NCI-H226 (cell line): ENCODE measurements around the gene ZBTB18.
A peak's percentile ranks its signal among the peaks of the same experiment; 100 is the strongest.

Experiments used
- DNase-seq: peaks from one replicate; pipeline ENCODE4 v3.0.0-alpha.2; 2015

Gene ZBTB18

GRCh38 chr1:244064621-244065020, 13.5 kb downstream of the ZBTB18 start:
- no peak for DNase-seq

- DNase-seq = peak; percentile 13
Observed at GRCh38 chr1:244065063-244065793, 14.1 kb downstream of the ZBTB18 start.

- peak; percentile 74 for DNase-seq
Observed at GRCh38 chr1:244065960-244066388, 14.9 kb downstream of the ZBTB18 start.

DNA sequence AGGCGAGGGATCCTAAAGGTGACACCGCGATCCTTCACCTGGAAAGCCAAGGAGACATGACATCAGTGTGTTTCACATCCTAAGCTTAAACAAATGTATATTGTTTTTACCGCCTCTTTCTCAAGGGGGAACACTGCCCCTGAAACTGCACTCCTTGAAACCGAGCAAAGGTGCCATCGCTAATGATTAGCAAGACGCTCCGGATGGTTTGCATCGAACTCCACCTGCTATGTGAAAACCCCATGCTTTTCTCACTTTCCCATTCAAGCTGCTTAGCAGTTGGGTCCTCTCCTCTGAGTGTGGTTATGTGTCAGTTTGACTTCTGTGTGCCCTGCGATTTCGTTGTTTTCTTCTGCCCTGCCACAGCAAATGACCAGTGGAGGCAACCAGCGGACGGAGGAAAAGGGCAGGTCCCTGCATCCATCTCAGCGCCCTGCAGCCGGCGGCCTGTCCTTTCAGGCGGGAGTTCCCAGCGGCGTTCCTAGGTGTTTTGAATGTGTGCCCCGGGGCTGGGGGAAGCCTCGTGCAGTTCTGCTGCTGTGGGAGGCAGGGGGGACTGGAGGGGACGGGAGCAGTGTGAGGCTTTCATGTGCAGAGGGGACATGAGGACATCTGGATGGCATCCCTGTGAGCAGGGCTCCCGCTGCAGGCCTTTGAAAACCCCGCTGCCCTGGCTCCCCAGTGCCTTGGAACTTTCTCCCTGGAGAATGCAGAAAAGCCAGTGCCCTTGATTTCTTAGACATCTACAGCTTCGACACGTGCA, 16.1 kb downstream of the ZBTB18 start:
- DNase-seq = no peak

DNA sequence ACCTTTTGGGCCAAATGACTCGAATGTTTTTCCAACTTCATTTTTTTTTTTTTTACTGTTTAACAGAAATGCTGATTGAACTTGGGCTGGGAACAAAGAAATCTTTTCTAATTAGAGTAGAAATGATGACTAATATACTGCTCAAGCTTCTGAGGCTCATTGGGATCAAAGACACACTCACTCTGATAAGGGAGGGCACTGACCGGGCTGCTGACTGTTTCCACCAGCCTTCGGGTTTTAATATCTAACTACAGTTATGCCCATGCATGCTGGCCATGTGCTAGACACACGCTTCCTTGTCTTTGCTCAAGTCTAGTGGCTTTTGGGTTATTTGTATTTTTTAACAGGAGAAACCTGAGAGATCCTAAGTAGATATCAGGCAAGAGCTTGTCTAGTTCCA, 16.8 kb downstream of the ZBTB18 start:
- DNase-seq = peak; percentile 39

- no peak for DNase-seq
Observed at GRCh38 chr1:244068567-244068966, 17.5 kb downstream of the ZBTB18 start.

- no peak for DNase-seq
Observed at GRCh38 chr1:244069326-244069898, 18.3 kb downstream of the ZBTB18 start.

GRCh38 chr1:244074559-244075171, 23.6 kb downstream of the ZBTB18 start:
- DNase-seq = no peak

- no peak for DNase-seq
Observed at GRCh38 chr1:244075247-244075722, 24.2 kb downstream of the ZBTB18 start.

DNA sequence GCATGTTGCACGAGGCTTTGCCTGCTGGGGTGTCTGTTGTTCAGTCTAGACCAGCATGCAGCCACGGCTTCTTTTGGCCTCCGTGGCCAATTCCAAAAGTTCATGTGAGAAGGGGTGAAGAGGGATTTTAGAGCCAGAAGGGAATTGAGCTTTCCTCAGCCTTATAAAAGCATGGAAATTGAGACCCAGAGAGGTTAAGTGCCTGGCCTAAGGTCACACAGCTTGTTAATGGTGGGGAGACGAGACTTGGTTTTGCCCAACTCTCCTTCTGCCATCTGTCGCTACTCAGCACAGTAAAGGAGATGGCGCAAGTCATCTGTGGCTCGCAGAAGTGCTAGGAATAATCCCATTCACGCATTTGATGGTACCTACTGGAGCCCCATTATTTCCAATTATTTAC, 25.7 kb downstream of the ZBTB18 start:
- no peak for DNase-seq

DNA sequence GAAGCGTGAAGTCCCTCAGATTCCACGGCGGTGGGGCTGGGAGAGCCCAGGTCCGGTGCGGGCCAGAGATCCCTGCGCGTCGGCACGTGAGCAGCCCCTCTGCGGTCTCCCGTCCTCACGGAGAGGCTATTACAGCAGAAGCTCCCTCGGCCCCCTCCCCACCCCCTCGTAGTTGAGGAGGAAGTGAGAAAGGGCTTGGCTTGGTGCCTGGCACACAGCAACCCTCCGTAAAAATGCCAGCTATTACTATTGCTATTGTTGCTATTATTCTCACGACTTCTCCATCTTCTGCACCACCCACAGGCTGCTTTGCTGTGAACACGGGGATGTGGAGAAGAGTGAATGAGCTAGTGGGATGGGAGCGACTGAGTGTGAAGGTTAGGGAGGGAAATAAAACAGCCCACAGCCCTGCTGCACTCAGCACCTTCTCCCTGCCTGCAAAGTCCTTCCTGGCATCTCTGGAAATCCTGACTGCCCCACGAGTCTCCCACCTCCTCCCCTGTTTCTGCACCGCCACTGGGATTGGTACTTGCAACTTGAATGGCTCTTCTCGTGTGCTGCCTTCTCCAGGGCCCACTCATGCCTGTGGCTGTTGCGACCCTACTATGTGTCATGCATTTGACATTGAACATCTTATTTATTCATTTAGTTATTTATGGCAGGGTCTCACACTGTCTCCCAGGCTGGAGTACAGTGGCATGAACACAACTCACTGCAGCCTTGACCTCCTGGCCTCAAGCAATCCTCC, 26.6 kb downstream of the ZBTB18 start:
- DNase-seq = no peak

- no peak for DNase-seq
Observed at GRCh38 chr1:244080343-244080929, 29.4 kb downstream of the ZBTB18 start.

DNA sequence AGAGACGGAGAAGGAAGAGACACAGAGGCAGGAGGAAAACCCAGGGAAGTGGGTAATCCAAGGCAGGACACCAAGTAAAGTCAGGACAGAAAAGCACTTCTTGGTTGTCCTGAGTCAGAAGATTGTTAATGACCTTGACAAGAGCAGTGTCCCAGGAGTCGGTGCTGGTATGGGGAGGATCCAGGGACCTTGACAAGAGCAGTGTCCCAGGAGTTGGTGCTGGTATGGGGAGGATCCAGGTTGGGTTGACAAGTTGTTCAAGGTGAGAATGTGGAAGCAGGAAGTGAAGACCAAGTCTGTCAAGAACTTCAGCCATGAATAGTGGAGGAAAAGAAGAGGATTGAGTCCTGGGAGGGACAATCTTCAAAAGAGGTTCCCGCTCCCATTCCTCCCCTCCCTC, 31.9 kb downstream of the ZBTB18 start:
- DNase-seq = no peak

DNA sequence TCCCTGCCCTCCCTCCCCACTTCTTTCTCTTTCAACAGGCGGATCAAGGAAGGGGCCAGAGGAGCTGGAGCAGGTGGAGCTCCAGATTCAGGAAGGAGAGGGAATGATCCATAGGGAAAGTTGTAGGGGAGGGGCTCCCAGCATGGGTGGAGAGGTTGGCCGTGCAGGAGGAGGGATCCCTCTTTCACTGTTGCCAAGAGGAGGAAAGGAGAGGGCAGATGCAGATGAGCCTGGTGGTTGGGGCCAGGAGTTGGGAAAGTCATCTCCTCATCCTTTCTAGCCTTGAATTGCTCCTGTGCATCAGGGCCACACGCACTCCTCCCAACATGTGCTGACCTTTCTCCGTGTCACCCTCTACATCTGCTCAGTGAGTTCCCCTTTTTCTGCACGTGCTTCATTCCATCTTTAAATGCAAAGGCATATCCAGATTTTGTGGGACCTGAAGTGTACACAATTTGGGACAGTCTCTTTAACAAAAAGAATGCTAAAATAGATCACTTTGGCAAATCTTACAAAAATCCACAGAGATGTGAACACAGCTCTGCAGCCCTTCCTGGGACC, 32.4 kb downstream of the ZBTB18 start:
- DNase-seq = no peak

GRCh38 chr1:244084763-244085162, 33.7 kb downstream of the ZBTB18 start:
- DNase-seq = no peak

GRCh38 chr1:244085891-244086290, 34.8 kb downstream of the ZBTB18 start:
- no peak for DNase-seq

- DNase-seq = no peak
Observed at GRCh38 chr1:244087021-244087560, 36.0 kb downstream of the ZBTB18 start.

DNA sequence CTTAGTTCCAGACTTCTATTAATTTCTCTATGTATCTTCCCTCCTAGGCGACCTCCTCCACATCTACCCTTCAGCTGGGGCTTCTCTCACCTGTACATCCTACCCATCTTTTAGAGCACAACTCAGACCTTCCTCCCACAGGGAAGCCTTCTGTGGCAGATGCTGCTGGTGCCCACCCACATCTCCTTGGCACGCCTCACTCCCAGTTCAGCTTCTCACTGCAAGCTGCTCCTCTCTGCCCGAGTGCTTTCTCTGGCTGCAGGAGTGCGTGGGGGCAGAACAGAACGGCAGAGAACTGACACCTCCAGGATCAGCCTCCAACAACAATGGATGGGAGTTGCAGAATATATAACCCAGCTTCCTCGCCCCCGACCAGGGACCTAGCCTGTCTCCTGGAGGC, 36.5 kb downstream of the ZBTB18 start:
- no peak for DNase-seq

GRCh38 chr1:244088161-244088560, 37.1 kb downstream of the ZBTB18 start:
- no peak for DNase-seq

- peak; percentile 56 for DNase-seq
Observed at GRCh38 chr1:244089561-244089960, 38.5 kb downstream of the ZBTB18 start.

GRCh38 chr1:244090645-244091044, 39.6 kb downstream of the ZBTB18 start:
- DNase-seq = no peak
